ENCODE measurements around the gene MYO1H.
A peak's percentile ranks its signal among the peaks of the same experiment; 100 is the strongest.
"Not testable (repeated sequence)": the region's sequence is repeated elsewhere in the genome, so short reads cannot be mapped to it uniquely, and the experiment has no call there.

MYO1H gene, protein sequence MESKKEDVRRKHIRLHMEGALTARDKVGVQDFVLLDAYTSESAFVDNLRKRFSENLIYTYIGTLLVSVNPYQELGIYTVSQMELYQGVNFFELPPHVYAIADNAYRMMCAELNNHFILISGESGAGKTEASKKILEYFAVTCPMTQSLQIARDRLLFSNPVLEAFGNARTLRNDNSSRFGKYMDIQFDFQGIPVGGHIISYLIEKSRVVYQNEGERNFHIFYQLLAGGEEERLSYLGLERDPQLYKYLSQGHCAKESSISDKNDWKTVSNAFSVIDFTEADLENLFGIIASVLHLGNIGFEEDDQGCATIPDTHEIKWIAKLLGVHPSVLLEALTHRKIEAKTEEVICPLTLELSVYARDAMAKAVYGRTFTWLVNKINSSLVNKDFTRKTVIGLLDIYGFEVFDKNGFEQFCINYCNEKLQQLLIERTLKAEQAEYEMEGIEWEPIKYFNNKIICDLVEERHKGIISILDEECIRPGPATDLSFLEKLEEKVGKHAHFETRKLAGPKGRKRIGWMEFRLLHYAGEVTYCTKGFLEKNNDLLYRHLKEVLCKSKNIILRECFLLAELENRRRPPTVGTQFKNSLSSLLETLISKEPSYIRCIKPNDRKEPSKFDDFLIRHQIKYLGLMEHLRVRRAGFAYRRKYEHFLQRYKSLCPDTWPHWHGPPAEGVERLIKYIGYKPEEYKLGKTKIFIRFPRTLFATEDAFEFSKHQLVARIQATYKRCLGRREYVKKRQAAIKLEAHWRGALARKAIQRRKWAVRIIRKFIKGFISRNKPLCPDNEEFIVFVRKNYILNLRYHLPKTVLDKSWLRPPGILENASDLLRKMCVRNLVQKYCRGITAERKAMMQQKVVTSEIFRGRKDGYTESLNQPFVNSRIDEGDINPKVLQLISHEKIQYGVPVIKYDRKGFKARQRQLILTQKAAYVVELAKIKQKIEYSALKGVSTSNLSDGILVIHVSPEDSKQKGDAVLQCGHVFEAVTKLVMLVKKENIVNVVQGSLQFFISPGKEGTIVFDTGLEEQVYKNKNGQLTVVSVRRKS

DNA sequence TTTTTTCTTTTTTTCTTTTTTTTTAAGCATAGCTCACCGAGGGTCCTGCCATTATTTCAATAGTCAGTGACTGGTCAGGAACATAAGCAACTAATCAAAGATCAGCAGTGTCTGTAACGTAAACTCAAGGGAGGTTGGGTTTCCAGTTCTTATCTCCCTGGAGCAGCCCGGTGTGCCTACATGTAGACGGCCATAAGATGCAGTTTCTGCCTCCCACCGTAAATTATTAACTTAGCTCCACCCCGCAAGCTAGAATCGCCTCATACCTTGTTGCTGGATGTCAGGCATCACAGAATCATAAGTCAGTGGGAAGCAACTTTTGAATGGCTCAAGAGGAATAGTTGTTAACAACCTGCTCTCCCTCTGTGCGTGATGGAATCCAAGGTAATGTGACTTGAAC, at the start of gene MYO1H:
Gene MYO1H, plus strand, starts transcription at position 312 of the 400 bp plus-strand sequence. Its CDS starts 61 bp downstream, at position 373.
- Mint-ChIP-seq H3K36me3 (no peaks in the 10 kb centered on the region), H3K9me3 (peaks cover 5% of the 10 kb centered on the region), H3K27ac (no peak within 1 kb of the TSS), H3K4me3 (no peak within 1 kb of the TSS), H3K27me3 (peaks cover 5% of the 10 kb centered on the region), H3K4me1 (no peaks in the 10 kb centered on the region)
- no peak for ATAC-seq

DNA sequence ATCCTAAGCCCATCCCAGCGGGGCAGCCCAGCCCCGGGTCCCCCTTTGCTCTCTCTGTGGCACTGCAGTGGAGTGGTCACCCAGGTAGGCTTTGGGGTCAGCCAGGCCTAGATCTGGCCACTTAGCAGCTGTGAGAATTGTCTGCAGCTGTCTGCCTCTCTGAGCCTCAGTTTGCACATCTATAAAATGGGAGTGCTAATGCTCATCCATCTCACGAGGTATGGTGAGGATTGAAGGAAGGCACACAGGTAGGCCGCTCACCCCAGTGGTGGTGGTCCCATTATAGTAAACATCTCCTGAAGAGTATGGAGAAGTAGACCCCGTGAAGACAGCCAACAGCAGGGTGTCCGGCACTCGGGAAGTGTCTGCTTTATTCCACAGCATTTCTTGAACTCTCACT, 47.9 kb upstream of the MYO1H start:
- H3K4me3 Mint-ChIP-seq: no peak overlapping the region
- no peaks in the 10 kb centered on the region for H3K36me3 Mint-ChIP-seq
- peaks cover 55% of the 10 kb centered on the region for H3K27me3 Mint-ChIP-seq
- H3K9me3 Mint-ChIP-seq: no peaks in the 10 kb centered on the region
- ATAC-seq: no peak
- no peaks in the 10 kb centered on the region for H3K4me1 Mint-ChIP-seq
- no peak overlapping the region for H3K27ac Mint-ChIP-seq

DNA sequence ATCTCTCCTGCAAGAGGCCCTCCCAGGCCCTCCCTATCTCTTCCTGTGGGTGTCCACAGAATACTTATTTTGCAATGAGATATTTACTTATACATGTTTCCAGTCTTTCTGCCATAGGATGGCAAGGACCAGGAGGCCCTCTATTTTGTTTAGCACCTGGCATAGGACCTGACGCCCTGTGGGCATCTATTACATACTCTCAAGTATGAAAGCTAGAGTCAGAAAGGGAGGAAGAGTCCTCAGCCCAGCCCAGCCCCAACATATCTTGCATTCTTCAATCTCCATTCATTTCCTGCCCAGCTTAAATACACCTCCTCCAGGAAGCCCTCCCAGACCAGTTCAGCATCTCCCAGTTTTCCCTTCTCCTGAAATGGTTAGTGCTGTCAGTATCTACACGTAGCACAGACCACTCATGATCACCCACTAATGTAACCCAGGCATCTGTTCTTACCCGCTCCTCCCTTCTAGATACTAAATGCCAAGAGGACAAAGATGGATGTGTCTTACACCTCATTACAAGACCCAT, 46.0 kb upstream of the MYO1H start:
- no peaks in the 10 kb centered on the region for H3K9me3 Mint-ChIP-seq
- ATAC-seq: no peak
- H3K27ac Mint-ChIP-seq: no peak overlapping the region
- H3K27me3 Mint-ChIP-seq: peaks cover 56% of the 10 kb centered on the region
- H3K4me1 Mint-ChIP-seq: no peaks in the 10 kb centered on the region
- no peaks in the 10 kb centered on the region for H3K36me3 Mint-ChIP-seq
- H3K4me3 Mint-ChIP-seq: no peak overlapping the region

DNA sequence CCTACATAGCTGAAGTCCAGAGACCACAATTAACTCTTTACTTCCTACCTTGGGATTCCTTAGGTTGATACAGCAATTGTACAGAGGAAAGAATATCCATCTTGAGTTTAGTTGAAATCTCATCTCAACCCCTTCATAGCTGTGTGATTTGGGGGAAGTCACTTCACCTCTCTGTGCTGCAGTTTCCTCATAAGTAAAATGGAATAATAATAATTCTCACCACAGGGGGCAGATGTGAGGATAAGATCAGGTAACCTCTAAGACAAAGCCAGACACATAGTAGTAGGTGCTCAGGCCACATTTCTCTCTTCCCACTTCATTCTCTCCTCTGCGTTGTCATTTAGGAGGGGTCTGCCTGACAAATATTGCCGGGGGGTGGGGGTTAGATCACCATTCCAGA, 45.3 kb upstream of the MYO1H start:
- H3K36me3 Mint-ChIP-seq: no peaks in the 10 kb centered on the region
- H3K4me3 Mint-ChIP-seq: no peak overlapping the region
- H3K27me3 Mint-ChIP-seq: peaks cover 59% of the 10 kb centered on the region
- no peaks in the 10 kb centered on the region for H3K4me1 Mint-ChIP-seq
- no peaks in the 10 kb centered on the region for H3K9me3 Mint-ChIP-seq
- no peak for ATAC-seq
- H3K27ac Mint-ChIP-seq: no peak overlapping the region

DNA sequence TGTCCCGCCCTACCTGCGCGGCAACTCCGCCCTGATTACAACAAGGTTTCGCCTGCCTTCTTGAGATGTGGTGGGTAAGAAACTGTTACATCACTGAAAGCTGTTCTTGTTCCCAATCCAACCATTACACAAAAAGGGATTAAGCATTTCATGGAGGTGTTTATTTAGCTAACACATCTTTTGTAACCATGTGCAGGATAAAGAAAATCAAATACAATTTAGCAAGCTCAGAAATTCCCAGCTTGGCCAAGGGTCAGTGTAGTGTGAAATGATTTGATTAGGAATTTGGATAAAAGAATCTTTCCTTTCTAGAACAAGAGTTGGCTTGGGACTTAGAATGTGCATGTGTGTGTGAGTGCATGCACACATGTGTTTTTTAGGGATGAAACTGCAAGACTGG, 44.9 kb upstream of the MYO1H start:
- Mint-ChIP-seq H3K27me3 (peaks cover 63% of the 10 kb centered on the region), H3K4me1 (no peaks in the 10 kb centered on the region), H3K36me3 (no peaks in the 10 kb centered on the region), H3K27ac (no peak overlapping the region), H3K9me3 (no peaks in the 10 kb centered on the region), H3K4me3 (no peak overlapping the region)
- ATAC-seq: no peak

DNA sequence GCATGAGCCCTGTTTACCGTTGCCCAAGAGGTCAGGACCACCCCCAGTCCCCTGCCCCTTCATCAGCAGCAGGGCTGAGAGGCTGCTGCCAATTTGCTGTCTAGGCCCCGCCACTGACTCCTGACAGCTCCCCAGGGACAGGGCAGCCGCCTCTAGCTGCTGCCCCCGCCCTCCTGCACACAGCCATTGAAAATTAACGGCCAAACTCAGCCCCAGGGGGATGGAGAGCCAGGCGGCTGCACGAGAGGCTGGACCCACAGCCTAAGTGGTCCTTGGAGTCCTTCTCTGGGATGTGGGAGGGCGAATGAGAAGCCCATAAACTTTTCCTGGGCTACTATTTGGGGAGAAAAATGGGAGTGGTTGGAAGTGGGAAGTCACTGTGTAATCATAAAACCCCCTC, 43.2 kb upstream of the MYO1H start:
- Mint-ChIP-seq H3K27me3 (peaks cover 80% of the 10 kb centered on the region), H3K4me1 (peaks cover 4% of the 10 kb centered on the region), H3K27ac (no peak overlapping the region), H3K4me3 (no peak overlapping the region), H3K36me3 (no peaks in the 10 kb centered on the region), H3K9me3 (no peaks in the 10 kb centered on the region)
- no peak for ATAC-seq

DNA sequence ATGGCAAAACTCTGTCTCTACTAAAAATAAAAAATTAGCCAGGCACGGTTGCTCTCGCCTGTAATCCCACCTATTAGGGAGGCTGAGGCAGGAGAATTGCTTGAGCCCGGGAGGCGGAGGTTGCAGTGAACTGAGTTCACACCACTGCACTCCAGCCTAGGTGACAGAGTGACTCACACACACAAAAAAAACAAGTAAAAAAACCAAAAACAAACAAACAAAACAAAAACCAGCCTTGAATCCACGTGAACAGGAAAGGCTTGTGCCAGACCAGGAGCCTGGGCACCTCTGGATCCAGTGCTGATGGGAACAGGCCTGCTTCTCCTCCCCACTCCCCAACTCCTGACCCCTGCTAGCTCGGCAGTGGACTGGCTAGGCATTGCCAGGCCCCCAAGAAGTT, 42.2 kb upstream of the MYO1H start:
- Mint-ChIP-seq H3K27me3 (peaks cover 89% of the 10 kb centered on the region), H3K36me3 (no peaks in the 10 kb centered on the region), H3K9me3 (no peaks in the 10 kb centered on the region), H3K27ac (no peak overlapping the region), H3K4me3 (no peak overlapping the region), H3K4me1 (peaks cover 11% of the 10 kb centered on the region)
- ATAC-seq: no peak

DNA sequence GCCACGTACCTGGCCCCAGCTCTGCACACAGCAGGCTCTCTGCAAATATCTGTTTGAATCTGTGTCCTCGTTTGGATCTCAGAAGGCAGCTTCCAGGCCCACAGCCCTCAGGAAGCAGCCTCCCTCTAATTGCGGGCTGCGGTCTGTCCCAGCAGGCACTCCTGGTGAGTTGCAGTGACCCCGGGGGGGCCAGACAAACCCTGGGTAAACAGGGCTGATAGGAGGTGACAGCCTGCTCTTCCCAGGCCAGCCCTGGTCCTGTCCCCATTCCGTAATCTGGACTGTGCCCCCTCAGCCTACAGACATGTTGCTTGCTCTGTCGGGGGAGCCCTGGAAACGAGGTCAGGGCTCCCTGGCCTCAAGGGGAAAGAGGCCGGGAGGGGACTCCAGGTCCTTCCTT, 40.6 kb upstream of the MYO1H start:
- peaks cover 91% of the 10 kb centered on the region for H3K27me3 Mint-ChIP-seq
- no peaks in the 10 kb centered on the region for H3K9me3 Mint-ChIP-seq
- H3K4me3 Mint-ChIP-seq: no peak overlapping the region
- peaks cover 15% of the 10 kb centered on the region for H3K4me1 Mint-ChIP-seq
- H3K36me3 Mint-ChIP-seq: no peaks in the 10 kb centered on the region
- H3K27ac Mint-ChIP-seq: no peak overlapping the region
- ATAC-seq: no peak

DNA sequence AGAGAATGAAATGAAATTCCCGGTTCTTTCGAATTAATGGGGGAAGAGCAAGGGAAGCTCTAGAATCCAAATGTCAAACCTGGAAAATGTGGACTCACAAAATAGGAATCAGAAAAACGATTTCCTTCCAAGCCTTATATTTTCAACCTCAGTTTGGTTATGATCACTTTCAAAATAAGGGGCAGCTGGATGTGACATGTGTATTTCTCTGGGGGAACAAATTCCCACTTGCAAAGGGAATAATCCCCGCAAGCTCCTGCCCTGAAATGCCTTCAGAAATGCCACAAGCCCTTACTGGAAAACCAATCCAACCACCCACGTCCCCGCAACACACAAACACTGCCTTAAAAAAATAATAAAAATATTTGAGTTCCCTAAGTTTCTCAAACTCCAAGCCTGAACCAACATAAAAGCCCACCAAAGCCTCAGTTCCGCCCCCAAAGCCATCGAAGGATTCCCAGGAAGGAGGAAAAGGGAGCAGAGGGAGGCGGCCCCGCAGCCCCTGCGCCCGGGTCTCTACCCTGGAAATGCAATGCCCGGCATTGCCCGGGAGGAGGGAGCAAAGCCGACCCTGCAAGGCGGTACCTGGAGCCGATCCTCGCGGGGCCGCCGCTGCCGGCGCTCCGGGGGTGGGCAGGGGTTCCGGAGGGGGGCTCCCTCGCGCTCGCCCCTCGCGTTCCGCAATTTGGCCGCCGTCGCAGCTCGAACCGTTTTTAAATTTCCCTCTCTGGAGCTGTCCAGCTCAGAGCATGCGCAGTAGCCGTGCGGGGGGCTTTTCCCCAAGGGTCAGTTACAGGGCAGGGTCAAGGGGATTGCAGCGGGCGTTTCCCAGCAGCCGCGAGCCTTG, 38.9 kb upstream of the MYO1H start, which contains the start of gene FOXN4:
Gene FOXN4, minus strand, starts transcription at position 751 of the 847 bp plus-strand sequence. CDS start 963 bp downstream, outside the sequence.
- Mint-ChIP-seq H3K4me3 (peak within 1 kb of the TSS; percentile 85), H3K27me3 (peaks cover 95% of the 10 kb centered on the region), H3K9me3 (no peaks in the 10 kb centered on the region), H3K27ac (peak within 1 kb of the TSS; percentile 64), H3K36me3 (no peaks in the 10 kb centered on the region), H3K4me1 (peaks cover 15% of the 10 kb centered on the region)
- ATAC-seq: no peak

DNA sequence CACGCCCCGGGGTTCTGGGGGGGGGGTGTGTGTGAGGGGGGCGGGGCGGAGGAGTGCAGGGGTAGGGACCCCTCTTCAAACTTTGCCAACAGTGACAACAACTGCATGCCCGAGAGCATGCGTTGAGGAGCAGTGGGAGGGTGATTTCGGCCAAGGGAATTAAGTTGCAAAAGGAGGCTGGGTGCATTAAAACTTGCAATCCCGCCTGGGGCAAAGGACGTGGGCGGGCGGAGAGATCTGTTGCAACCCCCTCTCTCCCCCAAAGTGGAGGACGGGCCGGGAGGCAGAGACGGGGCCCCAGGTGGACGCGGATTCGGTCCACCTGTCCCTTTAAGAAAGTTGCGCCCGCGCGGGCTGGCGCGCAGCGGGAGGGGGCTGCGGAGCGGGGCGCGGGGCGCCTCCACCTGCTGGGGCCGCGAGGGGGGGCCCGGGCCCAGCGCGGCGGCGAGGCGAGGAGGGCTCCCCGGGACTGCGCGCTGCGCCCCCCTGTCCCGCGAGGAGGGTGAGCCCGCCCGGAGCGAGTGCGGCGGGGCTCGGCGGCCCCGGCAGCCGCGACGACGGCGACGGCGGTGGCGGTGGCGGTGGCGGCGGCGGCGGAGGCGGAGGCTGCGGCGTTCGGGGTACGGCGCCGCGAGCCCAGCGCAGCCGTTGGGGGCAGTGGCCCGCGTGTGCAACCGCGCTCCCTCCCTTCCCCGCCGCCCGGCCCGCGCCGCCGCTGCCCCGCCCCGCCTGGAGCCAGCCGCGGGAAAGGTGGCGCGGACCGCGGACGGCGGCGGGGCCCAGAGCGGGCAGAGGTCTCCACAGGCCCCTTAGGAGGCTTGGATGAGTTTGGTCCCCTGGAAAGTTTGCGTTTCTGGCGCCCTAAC, 38.1 kb upstream of the MYO1H start:
- no peaks in the 10 kb centered on the region for H3K36me3 Mint-ChIP-seq
- H3K9me3 Mint-ChIP-seq: no peaks in the 10 kb centered on the region
- ATAC-seq: peak; percentile 46
- H3K27ac Mint-ChIP-seq: no peak overlapping the region
- H3K4me3 Mint-ChIP-seq: peak overlapping the region; percentile 85
- H3K4me1 Mint-ChIP-seq: peaks cover 15% of the 10 kb centered on the region
- peaks cover 95% of the 10 kb centered on the region for H3K27me3 Mint-ChIP-seq

DNA sequence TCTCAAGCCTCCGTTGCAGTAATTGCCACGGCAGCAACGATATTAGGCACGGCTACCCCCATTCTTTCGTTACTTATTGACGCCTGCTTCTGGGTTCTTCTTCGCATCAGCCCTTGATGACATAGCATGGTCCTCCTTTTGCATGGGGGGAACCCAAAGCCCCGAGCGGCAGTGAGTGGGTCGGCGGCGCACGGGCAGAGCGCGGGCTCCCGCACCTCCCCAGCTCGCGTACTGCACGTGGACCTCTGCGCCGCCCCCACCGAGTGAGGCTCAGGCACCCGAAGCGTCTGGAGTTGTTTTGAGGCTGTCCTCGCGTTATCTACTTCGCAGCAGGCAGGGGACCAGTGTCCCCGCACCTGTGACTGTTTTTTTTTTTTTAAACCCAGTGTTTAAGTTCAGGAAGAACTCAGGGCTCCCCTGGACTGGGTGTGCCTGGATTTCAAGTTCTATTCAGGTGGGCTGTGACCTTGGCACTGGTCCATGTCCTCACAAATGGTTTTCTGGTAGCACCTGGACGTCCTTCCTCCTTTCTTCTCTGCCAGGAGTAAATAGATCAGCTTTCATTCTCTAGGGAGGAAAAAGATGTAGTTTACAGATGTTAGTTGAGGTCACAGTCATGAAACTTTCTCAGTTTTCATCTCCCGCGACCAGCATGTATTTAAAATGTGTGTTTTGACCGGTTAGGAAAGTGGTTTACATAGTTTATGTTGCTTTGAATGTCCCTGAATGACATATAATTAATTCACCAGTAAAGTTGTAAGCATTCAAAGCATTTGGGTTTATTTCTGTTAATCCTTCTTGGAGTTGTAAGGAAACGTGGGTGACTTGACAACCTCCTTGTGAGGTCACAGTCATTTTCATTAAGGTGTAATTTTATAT, 37.2 kb upstream of the MYO1H start:
- Mint-ChIP-seq H3K9me3 (no peaks in the 10 kb centered on the region), H3K27ac (peak overlapping the region; percentile 64), H3K36me3 (no peaks in the 10 kb centered on the region), H3K4me1 (peaks cover 15% of the 10 kb centered on the region), H3K4me3 (peak overlapping the region; percentile 76), H3K27me3 (peaks cover 95% of the 10 kb centered on the region)
- peak; percentile 34 for ATAC-seq

DNA sequence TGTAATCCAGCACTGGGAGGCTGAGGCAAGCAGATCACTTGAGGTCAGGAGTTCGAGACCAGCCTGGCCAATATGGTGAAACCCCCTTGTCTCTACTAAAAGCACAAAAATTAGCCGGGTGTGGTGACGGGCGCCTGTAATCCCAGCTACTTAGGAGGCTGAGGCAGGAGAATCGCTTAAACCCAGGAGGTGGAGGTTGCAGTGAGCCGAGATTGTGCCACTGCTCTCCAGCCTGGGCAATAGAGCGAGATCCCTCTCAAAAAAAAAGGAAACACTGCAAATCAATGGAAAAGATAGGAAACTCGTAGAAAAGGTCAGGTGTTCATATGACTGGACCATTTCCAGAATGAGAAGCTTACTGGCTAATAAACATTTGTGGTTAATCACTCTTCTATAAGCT, 26.4 kb upstream of the MYO1H start:
- not testable (repeated sequence) for ATAC-seq, H3K27ac Mint-ChIP-seq, H3K9me3 Mint-ChIP-seq, H3K4me3 Mint-ChIP-seq, H3K36me3 Mint-ChIP-seq, H3K4me1 Mint-ChIP-seq
- H3K27me3 Mint-ChIP-seq: peaks cover 30% of the 10 kb centered on the region

DNA sequence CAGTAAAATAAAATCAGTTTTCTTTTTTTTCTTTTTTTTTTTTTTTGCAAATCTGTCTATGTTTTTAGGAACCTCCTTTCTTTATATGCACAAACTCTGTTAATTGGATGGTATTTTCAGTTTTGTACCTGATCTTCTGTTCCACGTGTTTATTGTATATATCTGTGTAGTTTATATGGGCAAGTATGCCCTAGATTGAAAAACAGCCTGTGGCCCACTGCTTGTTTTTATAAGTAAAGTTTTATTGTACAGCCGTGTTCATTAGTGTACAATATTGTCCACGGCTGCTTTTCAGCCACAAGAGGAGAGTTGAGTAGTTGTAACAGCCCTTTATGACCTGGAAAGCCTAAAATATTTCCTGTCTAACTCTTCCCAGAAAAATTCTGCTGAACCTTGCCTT, 18.7 kb upstream of the MYO1H start:
- peaks cover 9% of the 10 kb centered on the region for H3K27me3 Mint-ChIP-seq
- no peaks in the 10 kb centered on the region for H3K9me3 Mint-ChIP-seq
- ATAC-seq: no peak
- no peaks in the 10 kb centered on the region for H3K4me1 Mint-ChIP-seq
- H3K4me3 Mint-ChIP-seq: no peak overlapping the region
- H3K36me3 Mint-ChIP-seq: no peaks in the 10 kb centered on the region
- H3K27ac Mint-ChIP-seq: no peak overlapping the region

Data from stimulated activated memory B cell treated with anti-CD40 and anti-IgM and Interleukin-4, amounts not matched to agents 10 μg/mL and 1 μg/mL and 100 μg/mL, for 72 hours (primary cell).